ENCODE measurements around the gene NCL.
"Not testable (repeated sequence)": the region's sequence is repeated elsewhere in the genome, so short reads cannot be mapped to it uniquely, and the experiment has no call there.

The NCL gene

DNA sequence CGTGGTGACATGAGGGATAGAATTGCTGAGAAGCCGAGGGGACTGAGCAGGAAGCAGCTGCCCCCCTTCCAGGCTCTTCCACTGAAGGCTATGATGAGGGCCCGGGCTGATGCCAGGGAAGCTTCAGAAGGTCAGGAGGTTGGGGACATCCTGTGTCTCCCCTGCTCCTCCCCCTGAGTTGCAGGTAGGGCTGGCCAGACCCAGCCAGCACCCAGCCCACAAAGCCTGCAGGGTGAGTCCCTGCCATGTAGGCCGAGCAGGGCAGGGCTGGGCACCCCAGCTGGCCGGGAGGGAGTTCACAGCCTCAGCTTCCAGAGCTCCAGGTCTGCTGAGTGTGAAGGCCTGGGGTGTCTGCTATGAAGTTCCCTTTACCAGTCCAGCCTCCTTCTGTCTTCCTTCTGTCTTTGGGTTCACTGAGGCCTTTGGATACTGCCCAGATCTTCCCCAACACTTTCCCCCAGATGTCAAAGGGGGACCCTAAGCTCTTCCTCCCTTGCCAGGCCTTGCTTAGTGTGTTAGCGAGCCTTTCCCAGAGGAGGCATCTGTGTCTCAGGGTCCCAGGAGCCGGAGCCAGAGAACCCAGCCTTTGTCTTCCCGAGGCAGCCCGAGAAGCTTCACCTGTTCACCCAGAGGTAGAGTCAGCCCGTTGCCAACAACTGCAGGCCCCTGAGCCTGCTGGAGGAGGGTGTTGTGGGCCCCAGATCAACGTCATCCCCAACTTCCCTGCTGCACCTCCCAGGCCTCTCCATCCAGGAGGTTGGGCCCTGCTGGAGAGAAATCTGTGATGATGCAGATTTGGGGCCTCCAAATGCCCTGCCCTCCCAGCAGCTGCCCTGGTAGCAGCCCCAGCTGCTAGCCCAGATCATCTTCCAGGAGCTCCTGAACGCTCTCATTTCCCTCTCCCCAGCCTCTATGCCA lies 3.6 kb upstream of the NCL start:
- DNase-seq, result no peak

DNA sequence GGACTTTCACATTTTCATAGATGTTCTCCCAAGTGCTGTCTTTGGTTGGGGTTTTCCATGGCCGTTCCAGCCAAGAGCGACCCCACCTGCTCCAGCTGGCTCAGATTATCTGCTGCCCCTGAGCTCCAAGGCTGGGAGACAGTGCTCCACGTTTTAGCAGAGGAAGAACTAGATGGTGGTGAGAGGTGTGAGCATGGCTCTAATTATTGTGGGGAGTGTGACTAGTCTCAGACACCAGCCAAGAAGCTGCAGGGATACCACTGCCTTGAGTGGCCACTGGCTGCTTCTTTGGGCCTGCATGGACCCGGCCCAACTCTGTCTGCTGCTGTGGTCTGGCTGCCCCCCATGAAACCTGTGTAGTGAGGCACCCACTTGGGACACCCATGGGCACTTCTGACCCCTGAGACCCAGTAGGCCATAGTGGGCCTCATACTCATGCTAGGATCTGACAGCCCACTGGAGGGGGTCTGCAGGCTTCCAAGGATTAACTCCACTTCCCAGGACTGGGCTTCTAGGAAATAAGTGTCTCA lies 2.8 kb upstream of the NCL start:
- no peak for DNase-seq

DNA sequence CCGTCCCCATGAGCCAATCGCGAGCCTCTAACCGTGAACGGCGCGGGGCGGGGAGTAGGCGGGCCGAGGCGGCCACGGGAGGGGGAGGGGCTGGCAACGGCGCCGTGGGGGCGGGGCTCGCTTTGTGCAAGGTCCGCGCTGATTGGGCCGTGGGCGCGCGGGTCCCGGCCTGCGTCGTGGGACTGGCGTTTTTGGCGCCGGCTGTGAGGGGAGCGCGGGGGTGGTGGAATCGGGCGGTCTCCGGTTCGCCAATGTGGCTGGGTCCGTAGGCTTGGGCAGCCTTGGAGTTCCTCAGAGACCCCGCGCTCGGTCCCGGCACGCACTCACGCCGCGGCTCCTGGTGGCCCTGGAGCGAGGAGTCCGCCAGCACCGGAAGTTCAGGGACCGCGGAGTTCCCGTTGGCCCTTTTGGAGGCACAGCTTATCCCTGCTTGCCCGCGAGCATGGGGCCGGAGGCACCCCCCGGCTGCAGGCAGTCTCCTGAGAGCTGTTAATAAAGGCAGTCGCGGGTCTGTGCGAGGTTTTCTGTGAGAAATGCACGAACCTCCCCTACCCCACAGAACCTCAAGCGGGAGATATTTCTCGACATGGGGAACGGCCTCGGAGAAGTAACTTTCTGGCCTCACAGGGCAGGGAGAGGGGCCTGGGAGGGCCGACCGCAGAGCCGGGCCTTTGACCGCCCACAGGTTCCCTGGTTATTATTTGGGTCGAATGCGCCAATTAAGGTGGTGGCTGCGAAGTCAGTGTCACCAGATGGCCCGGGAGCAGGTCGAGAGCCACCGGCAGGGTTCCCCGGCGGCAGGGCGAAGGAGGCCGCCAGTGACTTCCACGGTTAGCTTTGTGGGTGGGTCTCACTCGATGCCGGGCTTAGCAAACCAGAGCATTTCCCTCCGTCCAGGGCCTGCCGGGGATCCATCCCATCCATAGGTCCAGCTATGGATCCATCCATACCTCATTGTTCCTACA lies 574 bp upstream of the NCL start:
- no peak for DNase-seq

DNA sequence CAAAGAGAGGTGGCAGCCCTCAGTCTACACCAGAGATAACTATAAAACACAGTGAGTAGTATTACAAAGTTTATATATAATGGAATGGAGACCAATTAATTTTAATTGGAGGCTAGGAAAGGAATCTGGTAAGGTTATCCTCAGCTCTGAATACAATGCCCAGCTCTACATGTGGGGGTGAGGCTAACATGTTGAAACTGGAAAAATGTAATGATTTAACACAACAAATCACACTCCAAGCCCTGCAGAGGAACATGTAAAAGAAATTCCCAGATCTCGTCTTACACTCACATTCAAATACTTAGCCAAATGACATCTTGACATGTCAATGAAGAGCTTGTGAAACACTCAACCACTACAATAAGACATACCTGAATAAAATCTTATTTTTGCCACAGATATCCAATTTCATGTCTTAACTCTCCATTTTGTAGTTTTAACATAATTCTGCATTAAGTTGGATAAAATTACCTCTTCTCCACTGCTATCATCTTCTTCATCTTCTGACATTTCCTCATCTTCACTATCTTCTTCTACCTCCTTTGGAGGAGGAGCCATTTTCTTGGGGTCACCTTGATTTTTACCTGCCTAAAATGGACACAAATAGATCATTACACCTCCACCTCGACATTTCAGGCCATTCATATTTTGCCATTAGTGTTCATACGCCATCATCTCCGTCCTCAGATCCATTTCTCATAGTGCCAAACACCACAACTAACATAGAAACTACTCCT lies 1.4 kb downstream of the NCL start:
- no peak for DNase-seq

DNA sequence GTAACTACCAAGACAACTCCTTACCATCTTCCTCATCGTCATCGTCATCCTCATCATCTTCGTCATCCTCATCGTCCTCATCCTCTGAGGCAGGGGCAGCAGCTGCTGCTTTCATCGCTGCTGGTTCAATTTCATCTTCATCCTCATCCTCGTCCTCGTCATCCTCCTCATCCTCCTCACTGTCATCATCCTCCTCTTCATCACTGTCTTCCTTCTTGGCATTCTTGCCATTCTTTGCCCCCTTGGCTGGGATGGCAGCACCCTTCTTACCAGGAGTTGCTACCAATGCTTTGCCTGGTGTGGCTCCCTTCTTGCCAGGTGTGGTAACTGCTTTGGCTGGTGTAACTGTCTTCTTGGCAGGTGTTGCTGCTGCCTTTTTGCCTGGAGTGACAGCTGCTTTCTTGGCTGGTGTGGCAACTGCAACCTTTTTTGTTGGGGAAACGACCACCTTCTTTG lies 2.7 kb downstream of the NCL start:
- DNase-seq, result no peak

DNA sequence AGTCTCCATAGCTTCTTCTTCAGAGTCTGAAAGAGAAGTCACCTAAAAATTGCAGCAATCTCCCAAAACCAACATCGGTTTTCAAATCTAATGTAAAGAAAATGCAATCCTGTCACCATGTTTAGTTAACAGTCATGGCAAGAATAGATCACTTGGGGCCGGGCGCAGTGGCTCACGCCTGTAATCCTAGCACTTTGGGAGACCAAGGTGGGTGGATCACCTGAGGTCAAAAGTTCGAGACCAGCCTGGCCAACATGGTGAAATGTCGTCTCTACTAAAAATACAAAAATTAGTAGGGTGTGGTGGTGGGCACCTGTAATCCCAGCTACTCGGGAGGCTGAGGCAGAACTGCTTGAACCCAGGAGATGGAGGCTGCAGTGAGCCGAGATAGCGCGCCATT lies 3.4 kb downstream of the NCL start:
- not testable (repeated sequence) for DNase-seq

DNA sequence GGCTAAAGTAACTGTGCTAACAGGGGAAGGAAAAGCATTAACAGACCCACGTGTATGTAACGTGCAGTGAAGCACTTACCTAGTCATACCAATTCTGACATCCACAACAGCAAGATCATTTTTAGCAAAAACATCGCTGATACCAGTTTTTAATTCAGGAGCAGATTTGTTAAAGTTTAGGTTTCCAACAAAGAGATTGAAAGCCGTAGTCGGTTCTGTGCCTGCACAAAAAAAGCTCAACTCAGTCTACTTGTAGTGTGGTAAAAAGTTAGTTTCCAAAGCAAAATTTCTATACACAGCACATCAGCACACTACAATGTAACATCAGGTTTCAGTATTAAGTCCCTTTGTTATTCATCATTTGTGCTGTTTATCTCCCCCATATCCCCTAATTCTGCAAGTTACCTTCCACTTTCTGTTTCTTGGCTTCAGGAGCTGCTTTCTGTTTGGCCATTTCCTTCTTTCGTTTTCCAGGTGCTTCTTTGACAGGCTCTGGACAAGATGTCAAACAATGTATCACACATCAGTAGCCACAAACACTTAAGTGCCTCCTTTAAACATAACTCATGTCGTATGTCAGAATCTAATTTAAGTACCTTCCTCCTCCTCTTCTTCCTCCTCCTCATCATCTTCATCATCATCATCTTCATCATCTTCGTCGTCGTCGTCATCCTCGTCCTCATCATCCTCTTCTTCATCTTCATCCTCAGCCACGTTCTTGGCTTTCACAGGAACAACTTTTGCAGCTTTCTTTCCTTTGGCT lies 4.0 kb downstream of the NCL start:
- DNase-seq, result no peak

DNA sequence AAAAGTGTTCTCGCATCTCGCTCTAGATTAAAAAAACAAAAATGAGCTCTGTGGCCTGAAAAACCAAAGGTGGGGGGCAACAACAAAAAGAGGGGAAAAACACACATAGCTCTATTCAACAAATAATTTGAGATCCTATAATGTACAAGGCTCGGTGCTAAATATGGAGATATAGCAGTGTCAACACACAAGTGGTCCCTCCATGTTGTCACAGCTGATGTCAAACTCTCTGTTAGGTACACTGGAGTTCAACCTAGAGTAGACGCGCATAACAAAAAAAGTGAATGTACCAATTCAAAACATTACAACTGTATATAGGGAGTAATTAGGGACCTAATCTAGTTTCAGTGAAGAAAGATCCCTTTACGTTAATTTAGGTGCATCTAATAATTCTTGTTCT lies 5.9 kb downstream of the NCL start:
- DNase-seq, result no peak

DNA sequence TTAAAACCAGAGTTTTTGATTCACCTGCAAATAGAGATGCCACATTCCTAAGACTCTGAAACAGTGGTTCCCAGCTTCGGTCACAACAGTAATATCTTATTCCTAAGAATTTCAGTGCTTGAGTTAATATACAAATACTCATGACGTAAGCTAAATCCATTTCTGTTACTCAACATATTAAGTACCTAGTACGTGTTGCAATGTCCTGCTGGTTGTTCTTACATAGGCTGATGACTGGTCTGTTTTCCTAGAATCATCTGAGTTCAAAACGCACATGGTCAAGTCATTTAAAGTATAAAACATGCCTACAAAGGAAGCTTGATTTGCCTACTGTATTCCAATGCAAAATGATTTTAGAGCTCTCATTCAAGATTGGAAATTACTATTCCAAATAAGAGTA lies 7.2 kb downstream of the NCL start:
- DNase-seq, result no peak

DNA sequence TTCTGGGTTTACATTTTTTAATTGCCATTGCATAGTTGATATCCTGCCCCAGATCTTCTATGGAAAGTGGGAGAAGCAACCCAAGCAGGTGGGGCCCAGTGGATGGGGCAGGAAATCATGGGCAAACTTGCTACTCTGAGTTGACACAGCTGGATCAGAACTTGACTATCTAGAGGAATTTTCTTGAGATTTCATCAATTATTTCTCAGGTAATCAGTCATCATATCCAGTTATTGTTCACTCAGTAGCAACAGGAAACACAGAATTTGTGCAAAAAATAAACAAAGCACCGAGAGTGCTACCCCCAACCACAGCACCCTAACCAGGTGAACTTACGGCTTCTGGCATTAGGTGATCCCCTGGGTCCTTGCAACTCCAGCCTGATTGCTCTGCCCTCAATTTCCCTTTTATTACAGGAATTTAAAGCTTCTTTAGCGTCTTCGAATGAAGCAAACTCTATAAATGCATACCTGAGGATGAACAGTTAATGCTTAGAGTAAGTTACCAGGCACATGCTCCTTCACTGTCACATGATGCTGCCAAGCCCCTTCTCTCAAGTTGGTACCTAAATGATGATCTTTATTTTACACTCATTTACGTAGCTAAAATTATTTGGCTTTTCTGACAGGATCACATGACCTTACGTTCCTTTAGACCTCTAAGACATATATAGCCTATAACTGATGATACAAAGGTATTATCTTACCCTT lies 7.8 kb downstream of the NCL start:
- DNase-seq, result no peak

DNA sequence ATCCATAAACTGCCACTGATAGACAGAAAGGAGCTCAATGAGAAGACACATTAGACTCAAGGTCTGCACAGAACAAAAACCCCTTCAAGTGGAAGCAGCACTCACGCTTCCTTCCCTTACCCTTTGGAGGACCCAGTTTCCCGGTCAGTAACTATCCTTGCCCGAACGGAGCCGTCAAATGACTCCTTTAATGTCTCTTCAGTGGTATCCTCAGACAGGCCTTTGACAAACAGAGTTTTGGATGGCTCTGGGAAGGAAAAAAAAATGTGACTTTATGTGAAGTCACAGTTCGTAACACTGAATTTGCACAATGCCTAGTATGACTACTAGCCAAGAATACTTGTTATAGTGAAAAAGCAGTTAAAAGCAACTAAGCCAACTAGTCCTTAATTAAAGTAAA lies 8.4 kb downstream of the NCL start:
- no peak for DNase-seq

DNA sequence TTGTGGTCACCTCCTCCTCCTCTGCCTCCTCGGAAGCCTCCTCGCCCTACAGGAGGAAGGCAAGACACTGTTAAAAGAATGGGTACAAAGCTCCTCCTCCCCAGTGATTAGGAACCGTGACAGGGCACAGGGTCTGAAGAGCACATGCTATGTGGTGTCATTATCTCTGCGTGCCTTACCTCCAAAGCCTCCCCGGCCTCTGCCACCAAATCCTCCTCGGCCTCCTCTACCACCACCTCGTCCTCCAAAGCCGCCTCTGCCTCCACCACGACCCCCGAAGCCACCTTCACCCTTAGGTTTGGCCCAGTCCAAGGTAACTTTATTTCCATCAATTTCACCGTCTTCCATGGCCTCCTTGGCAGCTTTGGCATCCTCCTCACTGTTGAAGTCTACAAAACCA lies 9.1 kb downstream of the NCL start:
- no peak for DNase-seq

DNA sequence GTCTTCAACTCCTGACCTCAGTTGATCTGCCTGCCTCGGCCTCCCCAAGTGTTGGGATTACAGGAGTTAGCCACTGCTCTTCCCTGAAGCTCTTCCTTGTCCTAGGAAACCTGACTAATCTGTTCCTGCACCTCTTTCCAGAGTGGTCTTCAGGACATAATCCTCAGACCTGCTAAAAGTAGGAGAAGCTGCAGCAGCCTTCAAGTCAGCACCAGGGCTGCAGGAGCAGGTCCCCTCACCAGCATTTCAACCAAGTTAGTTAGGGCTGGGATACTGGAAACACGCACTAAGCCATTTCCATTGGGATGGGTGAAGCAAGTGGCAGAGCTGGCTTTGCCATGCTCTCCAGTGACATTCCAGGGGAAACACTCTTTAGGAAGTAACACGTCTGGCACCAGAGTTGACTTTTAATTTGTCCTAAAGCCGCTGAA lies 9.9 kb downstream of the NCL start:
- no peak for DNase-seq

DNA sequence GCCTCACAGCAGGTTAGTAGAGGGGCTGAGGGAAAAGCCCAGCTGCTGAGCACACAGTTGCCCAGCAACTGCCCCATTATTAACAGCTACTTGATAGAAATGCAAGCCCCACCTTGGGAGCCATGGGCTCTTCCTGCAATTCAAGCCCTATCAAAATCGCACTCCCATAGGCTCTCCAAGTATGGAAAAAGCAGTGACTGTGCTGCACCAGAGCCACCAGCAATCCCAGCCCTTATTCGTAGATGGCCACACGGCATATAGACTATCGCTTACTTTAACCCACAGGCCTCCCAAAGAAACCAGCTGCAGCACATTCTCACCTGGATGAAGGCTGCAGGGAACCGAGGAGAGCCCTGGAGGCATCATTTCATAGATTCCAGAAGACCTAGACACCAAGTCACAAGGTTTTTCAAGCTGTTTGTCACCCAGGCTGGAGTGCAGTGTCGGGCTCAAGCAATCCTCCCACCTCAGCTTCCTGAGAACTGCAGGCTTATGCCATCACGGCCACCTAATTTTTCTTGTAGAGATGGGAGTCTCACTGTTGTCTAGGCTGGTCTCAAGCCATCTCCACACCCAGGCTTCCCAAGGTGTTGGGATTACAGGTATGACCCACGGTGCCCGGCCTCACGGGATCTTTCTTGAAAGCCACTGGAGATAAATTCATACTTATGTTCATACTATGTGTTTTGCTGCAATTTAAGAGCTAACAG lies 11.3 kb downstream of the NCL start:
- DNase-seq, result no peak

DNA sequence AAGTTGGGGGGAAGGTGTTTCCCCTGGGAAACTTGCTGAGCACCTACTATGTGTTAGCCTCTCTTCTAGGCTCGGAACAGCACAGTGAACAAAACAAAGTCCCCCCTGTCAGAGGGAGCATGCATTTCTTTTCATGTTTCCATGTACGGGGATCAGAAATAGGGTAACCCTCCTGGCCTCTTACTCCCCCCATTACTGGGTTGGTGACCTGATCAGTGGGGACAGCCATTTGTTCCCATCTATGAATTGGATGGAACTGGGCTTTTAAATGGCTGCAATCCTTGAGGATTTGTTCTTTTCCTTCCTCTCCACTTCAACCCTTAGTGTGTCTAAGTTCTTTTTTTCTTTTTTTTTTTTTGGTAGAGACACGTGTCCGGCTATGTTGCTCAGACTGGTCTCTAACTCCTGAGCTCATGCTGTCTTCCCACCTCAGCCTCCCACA lies 13.7 kb downstream of the NCL start:
- DNase-seq, result no peak

DNA sequence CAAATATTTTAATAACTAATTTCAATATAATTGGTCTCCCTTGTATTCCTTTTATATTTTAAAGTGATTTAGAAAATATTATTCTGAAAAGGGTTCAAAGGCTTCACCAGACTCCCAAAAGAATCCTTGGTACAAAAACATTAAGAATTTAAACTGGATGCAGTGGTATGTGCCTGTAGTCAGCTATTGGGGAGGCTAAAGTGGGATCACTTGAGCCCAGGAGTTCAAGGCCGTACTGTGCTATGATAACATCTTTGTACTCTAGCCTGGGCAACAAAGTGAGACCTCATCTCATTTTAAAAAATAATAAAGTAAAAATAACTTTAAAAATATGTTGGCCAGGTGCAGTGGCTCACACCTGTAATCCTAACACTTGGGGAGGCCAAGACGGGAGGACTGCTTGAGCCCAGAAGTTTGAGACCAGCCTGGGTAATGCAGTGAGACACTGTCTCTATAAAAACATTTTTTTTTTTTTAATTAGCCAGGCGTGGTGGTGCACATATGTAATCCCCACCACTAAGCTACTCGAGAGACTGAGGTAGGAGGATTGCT lies 14.7 kb downstream of the NCL start:
- no peak for DNase-seq

DNA sequence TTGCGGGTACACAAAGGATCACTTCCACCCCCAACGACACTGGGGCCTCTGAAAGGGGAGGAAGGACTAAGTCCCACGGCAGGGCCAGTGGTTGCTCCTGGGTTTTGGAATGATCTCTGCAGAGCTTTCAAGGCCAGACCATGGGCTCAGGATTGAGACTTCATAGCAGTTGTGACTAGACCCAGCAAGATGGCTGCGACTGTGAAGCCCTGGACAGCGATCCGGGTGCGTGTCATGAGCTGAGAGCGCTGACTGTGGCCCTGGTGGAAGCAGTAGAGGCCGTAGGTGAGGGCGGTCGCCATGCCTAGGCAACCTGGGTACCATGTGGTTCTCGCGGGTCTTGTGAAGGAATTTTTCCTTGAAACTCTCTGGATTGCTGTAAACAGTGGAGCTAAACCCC lies 27.3 kb downstream of the NCL start:
- DNase-seq, result no peak

DNA sequence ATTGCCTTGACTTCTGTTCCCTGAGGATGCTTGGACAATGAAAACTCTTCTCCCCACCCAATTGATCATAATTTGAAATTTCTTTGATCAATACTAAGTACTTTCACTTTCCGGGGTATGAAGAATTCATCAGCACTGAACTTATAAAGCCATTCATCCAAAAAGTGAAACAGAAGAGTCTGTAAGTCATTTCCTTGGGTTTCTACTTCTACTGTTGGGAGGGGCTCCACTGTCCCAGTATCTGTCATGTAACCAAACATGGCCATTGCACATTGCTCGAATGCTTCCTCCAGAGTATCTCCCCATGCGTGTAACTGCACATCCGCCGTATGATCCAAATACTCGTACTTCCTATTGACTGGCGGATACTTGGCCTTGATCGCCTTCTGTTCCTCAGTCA lies 30.3 kb downstream of the NCL start:
- no peak for DNase-seq

DNA sequence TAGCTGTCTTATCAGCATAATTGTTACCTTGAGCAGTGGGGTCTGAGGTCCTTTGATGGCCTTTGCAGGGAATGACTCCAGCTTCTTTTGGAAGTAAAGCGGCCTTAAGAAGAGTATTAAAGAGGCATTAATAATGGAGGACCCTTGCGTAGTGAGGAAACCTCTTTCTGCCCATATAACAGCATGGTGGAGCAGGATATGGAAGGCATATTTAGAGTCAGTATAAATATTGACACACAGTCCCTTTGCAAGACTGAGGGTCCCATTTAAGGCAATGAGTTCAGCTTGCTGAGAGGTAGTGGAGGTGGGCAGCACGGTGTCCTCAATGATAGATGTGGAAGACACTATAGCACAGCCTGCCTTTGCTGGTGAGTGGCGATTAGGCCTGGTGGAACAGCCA lies 32.7 kb downstream of the NCL start:
- no peak for DNase-seq

DNA sequence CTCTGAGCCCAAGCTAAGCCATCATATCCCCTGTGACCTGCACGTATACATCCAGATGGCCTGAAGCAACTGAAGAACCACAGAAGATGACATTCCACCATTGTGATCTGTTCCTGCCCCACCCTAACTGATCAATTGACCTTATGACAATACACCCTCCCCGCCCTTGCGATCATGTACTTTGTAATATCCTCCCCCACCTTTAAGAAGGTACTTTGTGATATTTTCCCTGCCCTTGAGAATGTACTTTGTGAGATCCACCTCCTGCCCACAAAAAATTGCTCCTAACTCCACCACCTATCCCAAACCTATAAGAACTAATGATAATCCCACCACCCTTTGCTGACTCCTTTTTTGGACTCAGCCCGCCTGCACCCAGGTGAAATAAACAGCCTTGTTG lies 33.8 kb downstream of the NCL start:
- not testable (repeated sequence) for DNase-seq

Measured in NCI-H187 treated with DMSO at 0.1 percent for 48 hours (cell line).